PC-9 (cell line): ENCODE measurements around the gene ANO7. TPM values are rescaled to one million over a fixed set of nuclear protein-coding genes. Genes with fewer than 3 reads are reported as not detected.
A peak's percentile ranks its signal among the peaks of the same experiment; 100 is the strongest.

ENCODE experiments used
- BruUV-seq: library from RNA; stranded (reverse); fragments of 400-500 nt; replicated peaks from 2 replicates; lab custom pipeline; 2021; lab: Mats Ljungman, UMichigan
- CTCF ChIA-PET: fragments of 300-600 bp; sonication (Branson Sonifier 250); formaldehyde crosslinking; loops from one replicate; lab custom pipeline; 2022; ENCODE audit warnings: antibody characterized with exemption; lab: Charles Lee
- POLR2A ChIA-PET: fragments of 300-600 bp; sonication (Branson Sonifier 250); formaldehyde crosslinking; loops from one replicate; lab custom pipeline; 2022; ENCODE audit warnings: antibody characterized with exemption; ENCODE audit not compliant: unreplicated experiment; lab: Charles Lee
- DNase-seq, 2 experiments: peaks; one replicate each; pipeline versions ENCODE4 v3.0.0 to v3.0.0-alpha.2; 2015 to 2022; ENCODE audit warnings: mixed read lengths in 1 of 2
- H2AFZ ChIP-seq: fragments of 200-600 bp; sonication (generic); 2 replicates; pipeline ENCODE4 v1.8.1; 2017; ENCODE audit warnings: antibody characterized with exemption
- H3F3A ChIP-seq: fragments of 200-600 bp; sonication (generic); 2 replicates; pipeline ENCODE4 v1.8.1; 2017; ENCODE audit warnings: antibody characterized with exemption, mild to moderate bottlenecking, low read depth; ENCODE audit not compliant: insufficient read depth
- H3K27ac ChIP-seq: fragments of 200-600 bp; sonication (generic); 2 replicates; pipeline ENCODE4 v1.6.1; 2016; ENCODE audit warnings: mixed run types
- H3K27me3 ChIP-seq: fragments of 200-600 bp; sonication (generic); 2 replicates; pipeline ENCODE4 v1.6.1; 2016; ENCODE audit warnings: low read depth, mixed run types; ENCODE audit not compliant: insufficient read depth
- H3K36me3 ChIP-seq: fragments of 200-600 bp; sonication (generic); 2 replicates; pipeline ENCODE4 v1.6.1; 2016; ENCODE audit warnings: low read depth, mixed run types
- H3K4me1 ChIP-seq: fragments of 200-600 bp; sonication (generic); replicated peaks from 2 replicates; pipeline ENCODE4 v1.6.1; 2016; ENCODE audit warnings: mixed run types; ENCODE audit not compliant: insufficient read depth
- H3K4me2 ChIP-seq: fragments of 200-600 bp; sonication (generic); 2 replicates; pipeline ENCODE4 v1.6.1; 2017; ENCODE audit warnings: mixed run types
- H3K4me3 ChIP-seq: fragments of 200-600 bp; sonication (generic); 2 replicates; pipeline ENCODE4 v1.6.1; 2016; ENCODE audit warnings: mixed run types
- H3K79me2 ChIP-seq: fragments of 200-600 bp; sonication (generic); 2 replicates; pipeline ENCODE4 v1.6.1; 2017; ENCODE audit warnings: low read depth, mixed run types
- H3K9me2 ChIP-seq: fragments of 200-600 bp; sonication (generic); 2 replicates; pipeline ENCODE4 v1.8.1; 2017; ENCODE audit warnings: mild to moderate bottlenecking; ENCODE audit not compliant: insufficient read depth
- H3K9me3 ChIP-seq: fragments of 200-600 bp; sonication (generic); 2 replicates; pipeline ENCODE4 v1.8.1; 2016; ENCODE audit warnings: low read depth; ENCODE audit not compliant: insufficient read depth
- H4K20me1 ChIP-seq: fragments of 200-600 bp; sonication (generic); 2 replicates; pipeline ENCODE4 v1.8.1; 2017; ENCODE audit not compliant: insufficient read depth
- CTCF ChIP-seq: fragments of 200-600 bp; sonication (generic); conservative IDR thresholded peaks from 2 replicates; pipeline ENCODE4 v1.6.1; 2017; ENCODE audit warnings: mixed run types, antibody characterized with exemption, mild to moderate bottlenecking, moderate library complexity
- EZH2 ChIP-seq: fragments of 200-600 bp; sonication (generic); IDR thresholded peaks from 2 replicates; pipeline ENCODE4 v1.8.0; 2017; ENCODE audit warnings: antibody characterized with exemption, low read depth
- intact Hi-C: fragments of 100-400 bp; cut with micrococcal nuclease; formaldehyde crosslinking; loops from one replicate; pipeline ENCODE4 v1.10.0; 2022; ENCODE audit not compliant: unreplicated experiment
- total RNA-seq: library from RNA; stranded (reverse); gene quantifications from 2 replicates; pipeline ENCODE4 v1.2.3, GENCODE V29; 2021

The ANO7 gene
- total RNA-seq, 1 experiment from 2014 or later: 6.5 TPM

- Histone ChIP-seq H3K36me3 (no peaks in the 10 kb centered on the region), H3K4me2 (peak overlapping the region; percentile 70), H4K20me1 (0 out of 2 replicates have a peak, but pooled peaks cover 3% of the 10 kb centered on the region), H3F3A (peaks cover 34% of the 10 kb centered on the region), H3K27ac (no peak overlapping the region), H3K4me1 (peaks cover 11% of the 10 kb centered on the region), H3K9me2 (no peaks in the 10 kb centered on the region), H3K9me3 (no peaks in the 10 kb centered on the region), H2AFZ (peak overlapping the region; percentile 80), H3K4me3 (peak overlapping the region; percentile 47; the same call in 1 of the 2 replicates), H3K79me2 (peaks cover 7% of the 10 kb centered on the region; the same call in 1 of the 2 replicates), H3K27me3 (peaks cover 15% of the 10 kb centered on the region)
- ChIA-PET CTCF (no interaction called here), POLR2A (no interaction called here)
- intact Hi-C loops: loop anchor here (1.0 to 10.0 kb wide), 3 partner anchors 67 to 365 kb away; partner anchors contain the start of genes MTERF4 and PPP1R7
- peak; percentile 63 to 86 for DNase-seq
- TF ChIP-seq EZH2 (no peak), CTCF (no peak)
- no TSS peak for BruUV-seq
These were observed 29.0 kb downstream of the ANO7 start for GRCh38 chr2:241217320-241218031.

GRCh38 chr2:241218131-241219029, 29.9 kb downstream of the ANO7 start:
- Histone ChIP-seq H3K27me3 (peaks cover 8% of the 10 kb centered on the region), H2AFZ (peak overlapping the region; percentile 83), H3F3A (peaks cover 34% of the 10 kb centered on the region), H3K79me2 (peaks cover 7% of the 10 kb centered on the region; the same call in 1 of the 2 replicates), H3K4me2 (peak overlapping the region; percentile 87), H4K20me1 (0 out of 2 replicates have a peak, but pooled peaks cover 7% of the 10 kb centered on the region), H3K4me3 (peak overlapping the region; percentile 74), H3K9me3 (no peaks in the 10 kb centered on the region), H3K27ac (no peak overlapping the region), H3K4me1 (peaks cover 11% of the 10 kb centered on the region), H3K36me3 (no peaks in the 10 kb centered on the region), H3K9me2 (no peaks in the 10 kb centered on the region)
- peak; percentile 47 to 66 for DNase-seq
- TF ChIP-seq CTCF (peak; percentile 29; the same call in 1 of the 2 replicates), EZH2 (no peak)
- BruUV-seq: no TSS peak
- ChIA-PET CTCF (interaction anchor here (0.6 kb wide), 1 partner anchor 272 kb away, joined by 3 read pairs; no protein-coding TSS in a partner anchor), POLR2A (interaction anchor here (0.6 to 0.9 kb wide), 2 partner anchors 468 to 742 kb away, joined by 4 to 5 read pairs; partner anchors contain the start of gene DTYMK)
- intact Hi-C loops: loop anchor here (5.0 to 10.0 kb wide), 2 partner anchors 114 to 366 kb away; partner anchors contain the start of gene MTERF4

GRCh38 chr2:241219030-241219382, 30.5 kb downstream of the ANO7 start:
- Histone ChIP-seq H3K4me3 (peak overlapping the region; percentile 74), H3K27me3 (peaks cover 1% of the 10 kb centered on the region; the same call in 1 of the 2 replicates), H3K4me2 (peak overlapping the region; percentile 87), H3K9me3 (no peaks in the 10 kb centered on the region), H3K4me1 (peaks cover 11% of the 10 kb centered on the region), H3K36me3 (no peaks in the 10 kb centered on the region), H4K20me1 (0 out of 2 replicates have a peak, but pooled peaks cover 7% of the 10 kb centered on the region), H2AFZ (peak overlapping the region; percentile 83), H3K9me2 (no peaks in the 10 kb centered on the region), H3K79me2 (peaks cover 7% of the 10 kb centered on the region; the same call in 1 of the 2 replicates), H3F3A (peaks cover 34% of the 10 kb centered on the region), H3K27ac (no peak overlapping the region)
- no TSS peak for BruUV-seq
- no peak for TF ChIP-seq CTCF
- TF ChIP-seq EZH2: no peak
- DNase-seq: peak in 1 of 2 experiments; percentile 56
- ChIA-PET POLR2A (interaction anchor here (0.7 to 0.9 kb wide), 2 partner anchors 343 to 468 kb away, joined by 4 to 5 read pairs; partner anchors contain the start of gene DTYMK), CTCF (interaction anchor here (0.7 kb wide), 1 partner anchor 319 kb away, joined by 5 read pairs; no protein-coding TSS in a partner anchor)
- intact Hi-C loops: loop anchor here (5.0 to 10.0 kb wide), 2 partner anchors 114 to 367 kb away; partner anchors contain the start of gene MTERF4
